NCI-H2196 treated with DMSO at 0.1 percent for 48 hours (cell line): ENCODE measurements around the gene STRIP1.
A peak's percentile ranks its signal among the peaks of the same experiment; 100 is the strongest.

Experiments used
- DNase-seq: peaks from one replicate; lab custom pipeline; 2025; ENCODE audit not compliant: unreplicated experiment; lab: John Stamatoyannopoulos, UW

STRIP1 gene, protein sequence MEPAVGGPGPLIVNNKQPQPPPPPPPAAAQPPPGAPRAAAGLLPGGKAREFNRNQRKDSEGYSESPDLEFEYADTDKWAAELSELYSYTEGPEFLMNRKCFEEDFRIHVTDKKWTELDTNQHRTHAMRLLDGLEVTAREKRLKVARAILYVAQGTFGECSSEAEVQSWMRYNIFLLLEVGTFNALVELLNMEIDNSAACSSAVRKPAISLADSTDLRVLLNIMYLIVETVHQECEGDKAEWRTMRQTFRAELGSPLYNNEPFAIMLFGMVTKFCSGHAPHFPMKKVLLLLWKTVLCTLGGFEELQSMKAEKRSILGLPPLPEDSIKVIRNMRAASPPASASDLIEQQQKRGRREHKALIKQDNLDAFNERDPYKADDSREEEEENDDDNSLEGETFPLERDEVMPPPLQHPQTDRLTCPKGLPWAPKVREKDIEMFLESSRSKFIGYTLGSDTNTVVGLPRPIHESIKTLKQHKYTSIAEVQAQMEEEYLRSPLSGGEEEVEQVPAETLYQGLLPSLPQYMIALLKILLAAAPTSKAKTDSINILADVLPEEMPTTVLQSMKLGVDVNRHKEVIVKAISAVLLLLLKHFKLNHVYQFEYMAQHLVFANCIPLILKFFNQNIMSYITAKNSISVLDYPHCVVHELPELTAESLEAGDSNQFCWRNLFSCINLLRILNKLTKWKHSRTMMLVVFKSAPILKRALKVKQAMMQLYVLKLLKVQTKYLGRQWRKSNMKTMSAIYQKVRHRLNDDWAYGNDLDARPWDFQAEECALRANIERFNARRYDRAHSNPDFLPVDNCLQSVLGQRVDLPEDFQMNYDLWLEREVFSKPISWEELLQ

DNA sequence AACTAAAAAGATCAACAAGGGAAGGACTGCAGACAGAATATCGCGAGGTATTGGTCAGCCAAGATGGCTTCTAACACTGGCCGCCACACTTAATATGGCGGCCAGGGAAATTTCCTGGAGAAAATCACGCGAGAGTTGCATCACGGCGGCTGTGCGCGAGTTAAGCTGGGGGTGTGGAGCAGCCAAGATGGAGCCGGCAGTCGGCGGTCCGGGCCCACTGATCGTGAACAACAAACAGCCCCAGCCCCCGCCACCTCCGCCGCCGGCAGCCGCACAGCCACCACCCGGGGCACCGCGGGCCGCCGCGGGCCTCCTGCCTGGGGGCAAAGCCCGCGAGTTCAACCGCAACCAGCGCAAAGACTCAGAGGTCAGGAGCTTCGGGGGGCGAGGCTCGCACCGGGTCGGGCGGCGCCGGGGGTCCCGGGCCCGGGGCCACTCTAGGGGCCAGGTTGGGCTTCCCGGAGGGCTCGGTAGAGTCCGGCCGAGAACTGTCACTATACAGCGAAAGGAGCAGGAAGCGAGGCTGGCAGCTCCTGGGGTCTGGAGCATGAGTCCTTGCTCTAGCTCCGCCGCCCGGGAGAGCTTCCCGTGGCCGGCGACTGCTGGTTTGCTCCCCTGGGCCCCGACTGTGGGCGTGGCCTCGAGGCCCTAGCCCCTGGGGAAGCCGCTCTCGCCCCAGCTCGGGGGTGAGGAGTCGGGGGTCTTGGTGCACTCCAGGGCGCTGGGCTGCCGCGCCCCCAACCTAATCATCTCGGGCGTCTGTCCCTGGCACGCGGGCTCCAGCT, at the start of gene STRIP1:
STRIP1 (plus strand) TSS at position 174 of the 785 bp plus-strand sequence; CDS start at position 188, 14 bp downstream.
- peak; percentile 96 for DNase-seq

DNA sequence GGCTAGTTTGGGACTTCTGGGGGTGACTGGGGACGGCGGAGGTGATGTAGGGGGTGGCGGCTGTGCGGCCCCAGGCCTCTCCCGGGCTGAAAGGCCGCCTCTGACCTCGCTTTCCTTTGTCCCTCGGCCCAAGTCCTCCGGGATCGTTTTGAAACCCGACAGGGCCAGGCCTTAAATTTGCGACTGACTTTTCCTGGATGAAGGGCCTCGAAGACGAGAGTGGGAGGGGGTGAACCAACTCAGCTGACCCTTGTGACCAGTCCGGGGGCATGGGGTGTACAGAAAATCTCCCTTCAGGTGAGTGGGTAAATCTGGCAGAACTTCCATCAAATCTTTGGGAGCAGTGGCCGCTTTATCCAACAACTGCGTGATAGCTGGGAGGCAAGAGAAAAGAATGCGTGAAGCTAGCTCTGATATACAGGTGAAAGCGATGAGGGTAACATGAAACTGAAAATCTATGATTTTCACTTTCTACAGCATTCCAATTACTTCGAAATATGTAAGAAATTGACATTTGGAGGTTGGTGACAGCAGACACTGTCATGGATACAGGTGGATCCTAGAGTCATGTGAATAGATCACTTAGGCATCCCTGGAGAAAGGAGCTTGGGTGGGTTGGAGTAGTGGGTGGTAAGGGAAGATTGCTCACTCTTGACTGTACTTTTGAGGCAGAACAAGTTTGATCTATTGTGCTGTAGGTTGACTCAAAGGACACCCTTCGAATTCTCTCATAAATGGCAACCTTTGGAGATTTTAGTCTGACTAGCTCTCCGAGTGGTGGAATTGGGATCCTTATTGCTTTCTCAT, 49.0 kb upstream of the STRIP1 start:
- no peak for DNase-seq

DNA sequence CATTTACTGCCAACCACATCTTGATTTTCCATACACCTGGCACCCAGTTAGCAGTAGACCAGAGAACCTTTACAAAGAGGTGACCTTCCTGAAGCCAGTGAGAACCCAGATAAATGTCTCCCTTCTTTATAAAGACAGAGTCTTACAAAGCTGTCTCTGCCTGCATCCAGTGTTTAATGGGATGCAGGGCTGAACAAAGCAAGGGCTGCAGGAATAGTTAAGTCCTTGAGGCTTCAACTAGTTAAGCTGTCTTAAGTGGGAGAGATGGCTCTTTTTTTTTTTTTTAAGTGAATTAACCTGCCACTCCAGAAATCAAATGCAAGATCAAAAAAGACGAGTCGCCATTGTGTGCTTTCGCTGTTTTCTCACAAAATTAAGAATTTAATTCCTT, 48.4 kb upstream of the STRIP1 start:
- DNase-seq: no peak

DNA sequence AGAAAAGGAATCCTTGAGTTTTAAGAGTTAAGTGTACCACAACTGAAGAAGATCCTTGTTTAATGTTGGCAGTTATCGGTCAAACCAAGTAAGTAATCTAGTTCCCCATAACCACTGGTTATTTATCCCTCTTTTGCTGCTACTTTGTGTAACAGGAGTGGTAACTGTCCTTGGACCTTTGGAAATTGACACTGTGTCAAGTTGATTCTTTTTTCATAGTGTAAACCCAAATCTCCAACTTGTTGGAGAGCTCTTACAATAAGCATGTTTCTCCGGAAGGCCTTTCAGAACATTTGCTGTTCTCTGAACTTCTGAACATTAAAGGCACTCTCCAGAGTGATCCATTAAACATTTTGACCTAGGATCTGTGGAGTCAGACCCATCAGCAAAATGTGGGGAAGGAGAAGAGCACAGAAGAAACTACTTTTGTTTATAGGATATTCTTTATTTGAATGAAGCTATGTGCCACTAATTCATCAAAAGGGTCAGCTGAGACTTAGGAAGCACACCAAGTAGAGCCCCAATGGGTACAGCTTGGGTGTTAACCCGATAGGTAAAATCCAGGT, 46.0 kb upstream of the STRIP1 start:
- DNase-seq: no peak

DNA sequence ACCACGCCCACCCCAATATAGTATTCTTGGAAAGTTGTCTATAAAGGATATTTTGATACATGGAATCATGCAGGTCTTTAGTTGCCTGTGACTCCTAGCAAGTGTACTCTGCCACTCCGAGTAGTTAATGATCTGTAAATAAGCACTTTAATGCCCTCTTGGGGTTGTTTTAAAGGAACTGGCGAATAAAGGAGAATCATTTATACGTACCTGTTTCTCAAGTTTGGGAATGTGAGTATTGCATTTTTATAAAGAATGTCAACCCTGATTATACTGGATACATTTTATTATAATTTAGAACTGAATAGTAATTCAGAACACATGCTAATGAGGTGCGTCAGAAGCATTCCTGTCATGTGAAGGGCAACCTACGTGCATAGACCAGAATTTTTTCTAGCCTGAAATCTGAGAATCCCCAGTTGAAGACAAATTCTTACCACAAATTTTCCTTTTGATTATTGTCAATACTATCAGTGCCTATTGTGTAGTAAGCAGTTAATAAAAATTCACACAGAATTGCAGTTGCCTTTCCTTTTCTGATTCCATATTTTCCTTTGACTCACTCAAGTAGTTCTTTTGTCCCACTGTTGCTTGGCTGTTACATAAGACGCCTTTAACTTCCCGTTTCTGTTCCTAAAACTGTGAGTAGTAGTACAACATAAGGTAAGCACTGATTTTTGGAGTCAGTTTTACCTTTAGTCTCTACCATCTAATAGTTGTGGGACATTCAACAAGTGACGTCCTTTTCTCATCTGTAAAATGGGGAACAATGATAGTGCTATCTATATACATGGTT, 44.7 kb upstream of the STRIP1 start:
- no peak for DNase-seq

DNA sequence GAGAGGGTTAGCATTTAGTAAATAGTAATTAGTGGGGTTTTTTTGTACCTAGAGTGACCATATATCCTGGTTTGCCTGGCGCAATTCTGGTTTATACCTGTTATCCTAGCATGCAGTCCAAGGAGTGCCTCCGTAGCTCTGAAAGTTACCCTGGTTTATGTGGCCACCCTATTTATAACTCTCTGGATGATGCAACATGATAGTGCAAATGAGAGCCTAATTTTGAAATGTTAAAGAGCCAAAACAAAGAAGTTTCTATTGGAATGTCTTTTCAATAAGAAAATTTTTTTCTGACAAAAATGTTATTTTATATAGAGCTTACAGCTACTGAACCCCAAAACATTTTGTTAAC, 44.1 kb upstream of the STRIP1 start:
- no peak for DNase-seq

DNA sequence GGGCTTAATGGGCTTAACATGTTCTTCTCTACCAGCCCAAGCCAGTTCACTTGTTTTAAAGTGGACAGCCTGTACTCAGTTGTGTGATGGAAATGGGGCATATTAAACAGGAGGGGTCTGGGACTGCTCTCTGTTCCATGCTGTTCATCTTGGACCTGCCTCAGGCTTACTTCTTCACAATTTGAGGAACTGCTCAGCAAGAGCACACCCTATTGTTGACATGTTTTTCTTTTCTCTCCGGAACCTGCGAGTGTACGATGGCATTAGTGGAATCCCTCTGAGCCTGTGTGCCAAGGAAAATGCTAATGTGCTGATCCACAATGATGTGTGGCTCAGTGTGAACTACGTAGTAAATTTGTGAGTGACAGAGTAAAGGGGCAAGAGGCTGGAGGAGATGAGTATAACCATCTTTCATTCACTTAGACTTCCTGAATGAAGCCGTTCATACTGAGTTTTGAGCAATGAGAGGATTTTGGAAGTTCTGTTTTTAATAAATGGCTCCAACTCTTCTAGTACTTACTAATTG, 43.0 kb upstream of the STRIP1 start:
- no peak for DNase-seq

DNA sequence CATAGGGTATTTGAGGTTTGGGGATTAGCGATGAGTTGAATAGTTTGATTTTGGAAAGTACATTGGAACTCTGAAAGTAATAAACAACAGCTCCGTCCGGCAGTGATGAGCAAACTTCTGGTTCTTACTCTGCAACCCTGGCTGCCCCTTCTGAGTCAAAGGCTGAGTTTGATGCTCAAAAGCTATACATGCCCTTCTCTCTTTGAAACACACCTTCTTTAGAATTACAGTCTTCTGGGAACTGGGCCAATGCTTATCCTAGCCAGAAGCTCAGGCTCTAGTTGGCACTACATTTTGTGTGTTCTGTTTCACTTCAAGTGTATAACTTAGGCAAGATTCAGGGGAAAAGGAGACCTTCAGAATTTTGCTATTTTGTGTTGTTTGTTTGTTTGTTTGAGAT, 40.5 kb upstream of the STRIP1 start:
- DNase-seq: peak; percentile 18

DNA sequence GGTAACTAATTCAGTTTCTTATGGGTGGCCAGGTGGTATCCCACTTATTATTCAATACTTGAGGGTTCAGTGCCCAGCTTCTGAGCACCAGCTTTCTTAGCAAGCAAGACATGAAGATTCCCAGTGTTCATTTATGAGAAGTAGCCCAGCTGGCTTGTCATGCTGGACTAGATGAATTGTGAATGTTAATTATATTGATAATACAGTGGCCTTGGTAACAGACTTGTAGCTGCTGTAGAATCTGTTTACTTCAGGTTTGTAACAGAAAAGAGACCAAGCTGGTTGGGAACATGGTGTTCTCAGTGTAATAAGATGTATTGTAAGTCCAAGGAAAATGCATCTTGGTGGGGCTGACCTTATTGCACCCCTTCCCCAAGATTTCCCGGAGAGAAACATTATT, 39.8 kb upstream of the STRIP1 start:
- DNase-seq: no peak

DNA sequence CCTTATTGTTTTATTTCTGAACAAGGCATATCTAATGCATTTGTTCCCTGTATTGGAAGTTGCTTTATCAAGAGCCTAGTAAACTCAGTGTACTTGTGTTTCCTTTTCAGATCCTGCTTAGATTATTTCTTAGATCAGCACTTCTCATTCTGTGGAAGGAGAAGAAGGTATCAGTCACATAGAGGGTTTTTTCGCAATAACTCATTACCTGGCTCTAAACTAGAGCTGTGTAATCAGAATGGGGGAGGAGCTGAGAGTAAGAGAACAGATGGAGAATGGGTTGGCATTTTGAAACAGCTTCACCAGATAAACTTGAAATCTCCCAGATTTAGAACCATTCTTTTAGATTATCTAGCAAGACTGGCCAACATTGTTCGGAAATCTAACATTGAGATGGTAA, 38.9 kb upstream of the STRIP1 start:
- DNase-seq: no peak

DNA sequence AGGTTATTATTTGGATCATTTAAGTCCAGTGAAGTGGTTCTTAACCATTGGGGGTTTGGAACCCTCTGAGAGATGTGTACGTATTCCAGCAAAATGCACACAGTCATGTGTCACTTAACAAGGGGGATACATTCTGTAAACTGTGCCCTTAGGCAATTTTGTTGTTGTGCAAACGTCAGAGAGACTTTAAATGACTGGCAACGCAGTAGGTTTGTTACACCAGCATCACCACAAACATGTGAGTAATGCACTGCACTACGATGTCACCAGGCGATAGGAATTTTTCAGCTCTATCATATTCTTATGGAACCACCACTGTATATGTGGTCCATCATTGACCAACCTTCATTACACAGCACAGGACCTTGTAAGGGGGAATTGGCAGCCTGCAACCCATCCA, 37.9 kb upstream of the STRIP1 start:
- DNase-seq: no peak

DNA sequence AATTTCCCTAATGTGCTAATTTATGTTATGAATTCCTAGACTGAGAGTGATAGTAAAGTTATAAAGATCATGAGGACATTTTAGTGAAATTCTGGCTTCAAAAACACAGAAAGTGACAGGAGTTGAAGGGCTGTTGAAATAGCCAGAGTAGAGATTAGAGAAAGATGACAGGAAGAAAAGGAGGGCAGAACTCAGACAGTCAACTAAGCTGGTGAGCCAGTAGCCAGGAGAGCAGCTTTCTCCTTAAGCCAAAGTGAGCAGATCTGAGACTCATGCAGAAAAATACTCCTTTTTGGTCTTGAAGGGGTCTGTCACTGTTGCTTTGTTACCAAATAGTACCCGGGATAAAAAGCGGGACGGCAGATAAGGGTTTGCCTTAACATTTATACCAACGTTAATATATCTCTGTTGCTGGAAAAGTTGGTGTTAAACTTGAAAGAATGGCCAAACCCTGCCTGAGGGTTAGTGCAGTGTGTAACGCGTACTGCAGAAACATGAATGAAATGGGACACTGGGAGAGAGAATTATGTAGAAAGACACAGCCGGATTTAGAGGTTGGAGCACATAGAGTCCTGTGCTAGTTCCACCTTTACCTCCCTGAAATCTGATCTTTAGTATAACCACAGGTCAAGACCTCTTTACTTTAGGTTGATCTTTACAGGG, 37.1 kb upstream of the STRIP1 start:
- no peak for DNase-seq

DNA sequence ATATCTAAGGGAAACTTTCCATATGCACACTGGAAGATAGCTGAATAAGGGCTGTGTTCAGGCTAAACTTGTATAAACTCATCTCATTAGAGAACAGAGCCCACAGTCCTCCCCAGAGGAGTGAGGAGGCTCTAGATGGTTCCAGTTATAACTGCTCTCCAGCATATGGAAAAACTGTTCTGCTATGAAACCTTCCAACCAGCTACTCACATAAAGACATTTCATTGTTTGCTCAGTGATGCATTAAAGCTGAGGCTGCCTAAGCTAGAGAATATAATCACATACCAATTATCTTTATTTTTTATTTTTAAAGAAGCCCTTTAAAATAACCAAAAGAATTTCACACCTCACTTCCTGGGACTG, 36.6 kb upstream of the STRIP1 start:
- DNase-seq: no peak

DNA sequence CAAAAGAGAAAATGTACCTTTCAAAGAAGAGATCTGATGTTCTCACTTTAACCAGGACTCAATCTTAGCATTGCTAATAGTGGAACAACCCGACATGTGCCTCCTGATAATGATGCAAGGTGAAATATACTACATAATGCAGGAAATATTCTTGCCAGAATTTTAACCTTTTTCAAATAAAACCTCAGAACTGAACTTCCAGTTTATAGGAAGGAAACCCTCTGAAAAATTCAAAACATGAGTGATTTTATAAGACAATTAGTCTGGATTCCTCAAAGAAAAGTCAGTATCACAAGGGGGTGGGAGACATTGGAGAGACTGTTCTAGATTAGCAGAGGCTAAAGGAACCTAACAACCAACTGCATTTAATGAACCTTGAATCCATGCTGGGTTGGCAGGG, 31.7 kb upstream of the STRIP1 start:
- no peak for DNase-seq

DNA sequence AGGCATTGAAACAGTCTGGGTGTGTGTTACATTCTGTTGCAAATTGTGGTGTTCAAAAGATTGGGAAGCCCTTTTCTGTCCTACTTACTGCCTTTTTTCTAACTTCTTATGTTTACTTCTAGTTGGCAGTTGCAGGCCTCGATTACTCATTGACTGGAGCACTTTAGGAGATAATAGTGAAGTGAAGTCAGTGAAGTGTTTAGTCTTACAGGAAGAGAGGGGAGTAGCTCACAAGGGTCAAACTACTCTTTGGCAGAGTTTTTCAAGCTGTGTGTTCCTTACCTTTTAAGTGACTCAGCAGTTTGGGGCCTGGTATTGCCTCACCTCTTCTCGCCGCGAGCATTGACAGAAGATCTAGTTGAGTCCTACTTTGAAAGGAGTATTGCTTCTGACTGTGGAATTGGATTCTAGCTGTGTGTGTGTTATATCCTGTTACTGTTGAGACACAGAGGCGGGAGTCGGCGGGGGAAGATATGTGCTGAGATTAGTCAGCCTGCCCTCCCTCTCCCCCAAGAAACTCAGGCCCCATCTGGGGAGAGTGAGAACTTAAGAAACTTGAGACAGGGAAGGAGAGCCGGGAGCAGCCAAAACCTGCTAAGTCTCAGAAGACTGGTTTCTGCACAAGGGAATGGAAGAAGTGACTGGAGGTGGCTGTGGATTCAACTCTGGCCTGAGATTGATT, 30.5 kb upstream of the STRIP1 start:
- DNase-seq: no peak

DNA sequence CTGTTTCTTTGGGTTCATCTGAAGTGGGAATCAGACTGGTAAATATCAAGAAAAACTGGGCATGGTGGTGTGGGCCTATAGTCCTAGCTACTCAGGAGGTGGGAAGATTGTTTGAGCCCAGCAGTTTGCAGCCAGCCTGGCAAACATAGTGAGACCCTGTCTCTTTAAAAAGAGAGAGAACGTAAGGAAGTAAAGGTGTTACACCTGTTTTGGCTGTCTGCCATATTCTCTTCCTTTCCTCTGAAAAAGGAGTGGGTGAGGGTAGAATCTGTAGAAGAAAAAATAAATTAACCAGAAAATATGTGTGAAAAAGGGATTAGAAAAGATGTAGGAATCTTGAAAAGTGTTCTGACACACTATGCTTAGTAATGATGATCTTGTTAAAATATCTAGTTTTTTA, 29.8 kb upstream of the STRIP1 start:
- no peak for DNase-seq

DNA sequence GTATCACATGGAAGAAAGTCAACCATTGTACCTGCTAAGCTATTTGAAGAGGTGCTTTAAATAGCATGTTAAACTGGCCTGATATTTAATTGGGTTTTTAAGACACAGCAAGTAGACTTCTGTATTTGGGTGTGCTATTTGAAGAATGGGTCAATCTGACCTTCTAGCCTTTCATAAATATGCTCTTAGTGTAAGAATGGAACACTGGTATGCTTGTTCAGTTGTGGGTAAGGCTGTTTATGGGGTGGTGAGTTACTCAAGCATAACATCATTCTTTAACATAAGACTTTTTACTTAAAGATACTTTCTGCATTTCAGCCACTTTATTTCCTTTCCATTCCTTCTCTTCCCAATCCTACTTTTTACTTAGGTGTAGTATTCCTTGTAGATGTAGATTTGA, 28.5 kb upstream of the STRIP1 start:
- DNase-seq: no peak

DNA sequence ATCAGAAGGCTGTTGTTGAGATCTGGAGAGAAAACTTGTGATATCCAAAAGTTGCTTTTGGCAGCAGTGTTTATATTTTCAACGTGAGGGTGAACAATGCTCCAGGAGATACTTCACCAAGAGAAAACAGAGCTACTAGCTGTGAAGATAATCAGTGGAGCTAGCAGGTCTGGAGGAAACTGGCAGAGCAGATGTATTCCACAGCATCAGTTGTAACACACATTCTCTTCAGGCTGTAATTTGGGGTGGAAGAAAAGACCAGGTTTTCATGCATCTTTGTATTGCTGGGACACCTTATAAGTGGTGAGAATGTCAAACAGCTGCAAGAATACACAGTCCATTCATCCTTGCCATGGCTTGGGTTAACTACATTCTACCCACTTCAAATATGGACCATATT, 27.9 kb upstream of the STRIP1 start:
- no peak for DNase-seq
